ENCODE results near the gene COPS9.

Gene COPS9

GRCh38 chr2:240109386-240109785 lies 26.7 kb downstream of the COPS9 start:
- DNase-seq (ENCODE audit: low read depth), result no peak

- no peak for DNase-seq (ENCODE audit: low read depth)
Observed at GRCh38 chr2:240107477-240107796, 28.7 kb downstream of the COPS9 start.

GRCh38 chr2:240106765-240107476 lies 29.2 kb downstream of the COPS9 start:
- no peak for DNase-seq (ENCODE audit: low read depth)

- no peak for DNase-seq (ENCODE audit: low read depth)
Observed at GRCh38 chr2:240105982-240106381, 30.1 kb downstream of the COPS9 start.

DNA sequence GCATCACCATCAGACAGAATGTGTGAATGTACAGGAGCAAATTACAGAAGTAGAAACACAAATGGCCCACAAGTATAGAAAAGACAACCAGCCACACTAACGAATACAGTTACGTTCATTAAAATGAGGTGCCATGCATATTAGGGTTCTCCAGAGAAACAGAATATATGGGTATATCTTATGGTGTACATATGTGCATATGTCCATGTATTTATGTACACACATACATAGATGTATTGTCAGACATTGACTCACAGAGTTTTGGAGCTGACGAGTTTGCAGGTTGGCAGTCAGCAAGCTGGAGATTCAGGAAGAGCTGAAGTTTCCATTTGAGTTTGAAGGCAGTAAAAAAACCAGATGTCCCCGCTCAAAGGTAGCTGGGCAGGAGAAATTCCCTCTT lies 33.0 kb downstream of the COPS9 start:
- DNase-seq (ENCODE audit: low read depth), result no peak

- DNase-seq (ENCODE audit: low read depth), result no peak
Observed at GRCh38 chr2:240098349-240098748, 37.8 kb downstream of the COPS9 start.

- DNase-seq (ENCODE audit: low read depth), result no peak
Observed at GRCh38 chr2:240095556-240096523, 40.3 kb downstream of the COPS9 start.

GRCh38 chr2:240089306-240089705 lies 46.8 kb downstream of the COPS9 start:
- DNase-seq (ENCODE audit: low read depth), result no peak

DNA sequence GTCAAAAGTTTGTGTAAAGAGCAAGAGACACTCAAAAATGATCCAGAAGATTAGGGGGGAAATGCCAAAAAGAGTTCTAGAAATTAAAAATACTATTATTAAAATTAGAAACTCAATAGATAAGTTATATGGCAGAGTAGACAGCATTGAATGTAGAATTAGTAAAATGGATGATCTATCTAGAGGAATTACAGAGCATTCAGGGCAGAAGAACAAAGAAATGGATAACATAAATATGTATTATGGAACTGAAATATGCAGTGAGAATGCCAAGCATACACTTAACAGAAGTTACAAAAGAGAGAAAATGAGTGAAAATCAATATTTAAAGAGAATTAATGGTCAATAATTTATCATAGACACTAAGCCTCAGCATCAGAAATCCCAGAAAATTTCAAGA lies 49.5 kb downstream of the COPS9 start:
- DNase-seq (ENCODE audit: low read depth), result no peak
